Cerebellar cortex (tissue), 1 donor: Measurements from ENCODE around the gene PRKCH.
"Not testable (repeated sequence)": the region's sequence is repeated elsewhere in the genome, so short reads cannot be mapped to it uniquely, and the experiment has no call there.

Experiments
- DNase-seq: peaks from one replicate; pipeline ENCODE4 v3.0.0-alpha.2; 2015; ENCODE audit warnings: low spot score

PRKCH gene

GRCh38 chr14:61308701-61309100 lies 12.7 kb upstream of the PRKCH start:
- DNase-seq: not testable (repeated sequence)

GRCh38 chr14:61315313-61315712 lies 6.1 kb upstream of the PRKCH start:
- no peak for DNase-seq

GRCh38 chr14:61319086-61319485 lies 2.3 kb upstream of the PRKCH start:
- no peak for DNase-seq

- DNase-seq: no peak
Measured at GRCh38 chr14:61319706-61320105, 1.7 kb upstream of the PRKCH start.

- not testable (repeated sequence) for DNase-seq
Measured at GRCh38 chr14:61320170-61320569, 1.2 kb upstream of the PRKCH start.

GRCh38 chr14:61320806-61321384 lies 484 bp upstream of the PRKCH start:
- DNase-seq: no peak

GRCh38 chr14:61322011-61322798 lies 826 bp downstream of the PRKCH start:
- no peak for DNase-seq

GRCh38 chr14:61322799-61323290 lies 1.5 kb downstream of the PRKCH start:
- no peak for DNase-seq

GRCh38 chr14:61323970-61324369 lies 2.6 kb downstream of the PRKCH start:
- no peak for DNase-seq

GRCh38 chr14:61325166-61325565 lies 3.8 kb downstream of the PRKCH start:
- no peak for DNase-seq

- no peak for DNase-seq
Measured at GRCh38 chr14:61326146-61326545, 4.8 kb downstream of the PRKCH start.

- DNase-seq: no peak
Measured at GRCh38 chr14:61326847-61327246, 5.5 kb downstream of the PRKCH start.

- no peak for DNase-seq
Measured at GRCh38 chr14:61328626-61329262, 7.4 kb downstream of the PRKCH start.

- no peak for DNase-seq
Measured at GRCh38 chr14:61329478-61330051, 8.2 kb downstream of the PRKCH start.

- no peak for DNase-seq
Measured at GRCh38 chr14:61330511-61330910, 9.1 kb downstream of the PRKCH start.

GRCh38 chr14:61331992-61332657 lies 10.7 kb downstream of the PRKCH start:
- no peak for DNase-seq

- no peak for DNase-seq
Measured at GRCh38 chr14:61332658-61333029, 11.3 kb downstream of the PRKCH start.

- no peak for DNase-seq
Measured at GRCh38 chr14:61333087-61333486, 11.7 kb downstream of the PRKCH start.

- no peak for DNase-seq
Measured at GRCh38 chr14:61334197-61334701, 12.9 kb downstream of the PRKCH start.

- DNase-seq: no peak
Measured at GRCh38 chr14:61335049-61335448, 13.7 kb downstream of the PRKCH start.

- no peak for DNase-seq
Measured at GRCh38 chr14:61335671-61336275, 14.4 kb downstream of the PRKCH start.

GRCh38 chr14:61337893-61338292 lies 16.5 kb downstream of the PRKCH start:
- no peak for DNase-seq
